IMR-90 (cell line): ENCODE results near the gene DLL3. TPM values are rescaled to one million over a fixed set of nuclear protein-coding genes. Genes with fewer than 3 reads are reported as not detected.

Experiments used
- ATAC-seq: fragments of 200-7000 bp; cut with Tn5 transposase; 2 replicates; pipeline ENCODE4 v1.9.1; 2020; ENCODE audit warnings: low read depth, mild to moderate bottlenecking, moderate library complexity
- BruUV-seq: library from RNA; stranded (reverse); fragments of 400-500 nt; replicated peaks from 2 replicates; lab custom pipeline; 2021; lab: Mats Ljungman, UMichigan
- CTCF ChIA-PET: fragments of 300-600 bp; formaldehyde crosslinking; extraction: SDS; loops from one replicate; lab custom pipeline; 2021; ENCODE audit warnings: antibody characterized with exemption; lab: Yijun Ruan, JAX
- POLR2A ChIA-PET: fragments of 300-600 bp; sonication (Branson Sonifier 250); formaldehyde crosslinking; loops from one replicate; lab custom pipeline; 2022; ENCODE audit warnings: antibody characterized with exemption; ENCODE audit not compliant: unreplicated experiment; lab: Charles Lee
- DNase-seq: peaks from one replicate; pipeline ENCODE4 v3.0.0; 2013
- H2AFZ ChIP-seq: replicated peaks from 2 replicates; pipeline ENCODE3; 2013; ENCODE audit warnings: low read length, mild to moderate bottlenecking; ENCODE audit not compliant: poor library complexity
- H2AK5ac ChIP-seq: 2 replicates; pipeline ENCODE4 v1.6.1; 2013; ENCODE audit warnings: low read depth, low read length, inconsistent platforms
- H2AK9ac ChIP-seq: replicated peaks from 2 replicates; pipeline ENCODE3; 2013; ENCODE audit warnings: mild to moderate bottlenecking, low read depth, low read length, moderate library complexity; ENCODE audit not compliant: poor library complexity
- H2BK120ac ChIP-seq: 2 replicates; pipeline ENCODE4 v1.6.1; 2013; ENCODE audit warnings: low read depth, low read length, inconsistent platforms
- H2BK15ac ChIP-seq: 3 replicates; pipeline ENCODE4 v1.6.1; 2013; ENCODE audit warnings: low read depth, low read length, inconsistent platforms
- H2BK20ac ChIP-seq: 2 replicates; pipeline ENCODE4 v1.6.1; 2013; ENCODE audit warnings: low read depth, mild to moderate bottlenecking, inconsistent platforms, low read length, moderate library complexity
- H2BK5ac ChIP-seq: 2 replicates; pipeline ENCODE4 v1.6.1; 2013; ENCODE audit warnings: mild to moderate bottlenecking, low read depth, low read length, inconsistent platforms; ENCODE audit not compliant: poor library complexity, severe bottlenecking
- H3K14ac ChIP-seq: replicated peaks from 2 replicates; pipeline ENCODE4 v1.6.1; 2013; ENCODE audit warnings: low read depth, low read length, inconsistent platforms
- H3K18ac ChIP-seq: 2 replicates; pipeline ENCODE4 v1.6.1; 2013; ENCODE audit warnings: low read depth, low read length, control low read depth
- H3K23ac ChIP-seq: 2 replicates; pipeline ENCODE4 v1.6.1; 2013; ENCODE audit warnings: low read depth, low read length, inconsistent platforms
- H3K27ac ChIP-seq: 2 replicates; pipeline ENCODE4 v1.5.1; 2013; ENCODE audit warnings: mild to moderate bottlenecking, control low read depth, low read length; ENCODE audit not compliant: insufficient read depth
- H3K27me3 ChIP-seq: 2 replicates; pipeline ENCODE4 v1.6.1; 2013; ENCODE audit warnings: low read length; ENCODE audit not compliant: control insufficient read depth, insufficient read depth
- H3K36me3 ChIP-seq: 2 replicates; pipeline ENCODE4 v1.6.1; 2013; ENCODE audit warnings: low read length, mixed read lengths; ENCODE audit not compliant: control insufficient read depth, insufficient read depth
- H3K4ac ChIP-seq: 2 replicates; pipeline ENCODE4 v1.6.1; 2013; ENCODE audit warnings: low read depth, low read length, inconsistent platforms
- H3K4me1 ChIP-seq: 2 replicates; pipeline ENCODE4 v1.6.1; 2013; ENCODE audit warnings: low read length, mixed read lengths; ENCODE audit not compliant: control insufficient read depth, insufficient read depth
- H3K4me2 ChIP-seq: 2 replicates; pipeline ENCODE4 v1.6.1; 2013; ENCODE audit warnings: low read depth, mild to moderate bottlenecking, control low read depth, low read length, moderate library complexity
- H3K4me3 ChIP-seq: 2 replicates; pipeline ENCODE4 v1.5.1; 2013; ENCODE audit warnings: low read depth, mild to moderate bottlenecking, control low read depth, low read length, moderate library complexity; ENCODE audit not compliant: insufficient read depth
- H3K56ac ChIP-seq: 2 replicates; pipeline ENCODE4 v1.6.1; 2013; ENCODE audit warnings: low read length, inconsistent platforms; ENCODE audit not compliant: insufficient read depth; ENCODE audit errors: extremely low read depth
- H3K79me1 ChIP-seq, 2 experiments: 2 replicates each; pipeline ENCODE4 v1.6.1; 2013; ENCODE audit warnings: low read length in 2 of 2, inconsistent platforms in 1 of 2, low read depth in 1 of 2
- H3K9ac ChIP-seq: 2 replicates; pipeline ENCODE4 v1.6.1; 2013; ENCODE audit warnings: low read depth, low read length, control low read depth
- H3K9me1 ChIP-seq: 2 replicates; pipeline ENCODE4 v1.6.1; 2013; ENCODE audit warnings: low read length, inconsistent platforms; ENCODE audit not compliant: insufficient read depth
- H3K9me3 ChIP-seq: 2 replicates; pipeline ENCODE4 v1.6.1; 2013; ENCODE audit warnings: low read length; ENCODE audit not compliant: control insufficient read depth, insufficient read depth
- H4K20me1 ChIP-seq: 2 replicates; pipeline ENCODE4 v1.6.1; 2013; ENCODE audit warnings: low read length, inconsistent platforms; ENCODE audit not compliant: insufficient read depth
- H4K5ac ChIP-seq: 2 replicates; pipeline ENCODE4 v1.6.1; 2013; ENCODE audit warnings: mild to moderate bottlenecking, low read depth, low read length, control low read depth
- H4K8ac ChIP-seq, 2 experiments: 2 replicates each; pipeline ENCODE4 v1.6.1; 2013; ENCODE audit warnings: low read depth in 2 of 2, low read length in 2 of 2, control low read depth in 1 of 2, inconsistent platforms in 1 of 2
- H4K91ac ChIP-seq: 2 replicates; pipeline ENCODE4 v1.6.1; 2013; ENCODE audit warnings: low read depth, low read length, inconsistent platforms; ENCODE audit not compliant: insufficient read depth
- BHLHE40 ChIP-seq: fragments of 150-350 bp; IDR thresholded peaks from 2 replicates; pipeline ENCODE4 v1.6.1; 2016; ENCODE audit warnings: mild to moderate bottlenecking, low read depth, low read length
- CEBPB ChIP-seq: IDR thresholded peaks from 2 replicates; pipeline ENCODE4 v1.6.1; 2012; ENCODE audit warnings: low read depth, low read length, improper control_type of control experiment
- CHD1 ChIP-seq: IDR thresholded peaks from 2 replicates; pipeline ENCODE4 v1.6.1; 2012; ENCODE audit warnings: low read depth, low read length, improper control_type of control experiment
- CTCF ChIP-seq: conservative IDR thresholded peaks from 2 replicates; pipeline ENCODE4 v1.5.1; 2012; ENCODE audit warnings: mild to moderate bottlenecking, low read depth, low read length, improper control_type of control experiment
- FOS ChIP-seq: fragments of 150-350 bp; IDR thresholded peaks from 2 replicates; pipeline ENCODE4 v1.6.1; 2016; ENCODE audit warnings: low read depth, low read length
- MAFK ChIP-seq: IDR thresholded peaks from 2 replicates; pipeline ENCODE4 v1.6.1; 2012; ENCODE audit warnings: low read depth, low read length, improper control_type of control experiment
- MAZ ChIP-seq: IDR thresholded peaks from 2 replicates; pipeline ENCODE4 v1.6.1; 2012; ENCODE audit warnings: low read depth, mild to moderate bottlenecking, low read length, improper control_type of control experiment, moderate library complexity, borderline replicate concordance
- MXI1 ChIP-seq: IDR thresholded peaks from 2 replicates; pipeline ENCODE4 v1.6.1; 2012; ENCODE audit warnings: low read depth, mild to moderate bottlenecking, low read length, moderate library complexity, borderline replicate concordance
- NFE2L2 ChIP-seq: fragments of 150-350 bp; IDR thresholded peaks from 2 replicates; pipeline ENCODE4 v1.6.1; 2016; ENCODE audit warnings: low read depth, mild to moderate bottlenecking, low read length
- POLR2A ChIP-seq: IDR thresholded peaks from 2 replicates; pipeline ENCODE4 v1.6.1; 2012; ENCODE audit warnings: mild to moderate bottlenecking, low read depth, low read length
- RAD21 ChIP-seq: IDR thresholded peaks from 2 replicates; pipeline ENCODE4 v1.6.1; 2012; ENCODE audit warnings: low read length, improper control_type of control experiment
- RCOR1 ChIP-seq: IDR thresholded peaks from 2 replicates; pipeline ENCODE4 v1.6.1; 2012; ENCODE audit warnings: mild to moderate bottlenecking, low read length, improper control_type of control experiment; ENCODE audit not compliant: insufficient replicate concordance
- RFX5 ChIP-seq: IDR thresholded peaks from 2 replicates; pipeline ENCODE4 v1.8.0; 2012; ENCODE audit warnings: low read depth, mild to moderate bottlenecking, low read length, moderate library complexity
- SMC3 ChIP-seq: fragments of 150-350 bp; IDR thresholded peaks from 2 replicates; pipeline ENCODE4 v1.6.1; 2016; ENCODE audit warnings: low read depth, mild to moderate bottlenecking, antibody characterized with exemption, low read length, moderate library complexity
- USF2 ChIP-seq: fragments of 150-350 bp; IDR thresholded peaks from 2 replicates; pipeline ENCODE4 v1.6.1; 2017; ENCODE audit warnings: mild to moderate bottlenecking, antibody characterized with exemption, low read length, low read depth
- WGBS, 2 experiments: methylation state at CpG; one replicate each; pipeline versions ENCODE4 v1.1.5 to v1.1.7; 2013; ENCODE audit warnings: missing lambda C conversion rate in 2 of 2; ENCODE audit not compliant: insufficient read length in 1 of 2; ENCODE audit errors: extremely low coverage in 2 of 2; 5-methylcytosine and 5-hydroxymethylcytosine counted together
- dilution Hi-C: fragments of 300-500 bp; cut with HindIII; formaldehyde crosslinking; loops from one replicate; pipeline ENCODE4 v1.14.3; 2018; ENCODE audit warnings: low sequenced_read_pairs; ENCODE audit not compliant: unreplicated experiment
- in situ Hi-C: fragments of 300-500 bp; cut with MboI; formaldehyde crosslinking; loops from 3 replicates; pipeline ENCODE4 v1.14.3; 2019; ENCODE audit warnings: low sequenced_read_pairs, inconsistent platforms, mixed read lengths
- intact Hi-C: fragments of 100-400 bp; cut with micrococcal nuclease; formaldehyde crosslinking; loops from 2 replicates; pipeline ENCODE4 v1.10.0; 2022
- polyA plus RNA-seq, 3 experiments: library from polyadenylated mRNA; depleted of rRNA; stranded (reverse); fragments of >200 nt; gene quantifications; 2 replicates each; pipeline ENCODE4 v1.2.3, GENCODE V29; 2012; ENCODE audit warnings: low replicate concordance in 1 of 3
- total RNA-seq: library from RNA; depleted of rRNA; stranded (reverse); fragments of >200 nt; gene quantifications from 2 replicates; pipeline ENCODE4 v1.2.3, GENCODE V29; 2012
- TF ChIP-seq, protein P1 (sequence below): fragments of 150-350 bp; IDR thresholded peaks from 2 replicates; pipeline ENCODE4 v1.6.1; 2016; ENCODE audit warnings: low read depth, mild to moderate bottlenecking, low read length, moderate library complexity, borderline replicate concordance

The DLL3 gene
- total and polyA plus RNA-seq, 2 of the 4 experiments (the other 2 are of a cell fraction), result 0.36 to 1.3 TPM

GRCh38 chr19:39470724-39471339, 27.9 kb upstream of the DLL3 start:
- H3K23ac ChIP-seq, result no peak overlapping the region
- H2AFZ ChIP-seq, result no peak overlapping the region
- H3K27me3 ChIP-seq, result no peaks in the 10 kb centered on the region
- in situ Hi-C loops, result no loop called here
- no peak overlapping the region for H3K9ac ChIP-seq
- no peak overlapping the region for H3K18ac ChIP-seq
- DNase-seq, result peak; percentile 12
- no peak overlapping the region for H2BK20ac ChIP-seq
- POLR2A ChIA-PET, result no interaction called here
- H3K4me1 ChIP-seq, result no peaks in the 10 kb centered on the region
- peaks cover 15% of the 10 kb centered on the region for H4K20me1 ChIP-seq
- no peak for ATAC-seq
- peaks cover 2% of the 10 kb centered on the region; the same call in 1 of the 2 replicates for H3K9me1 ChIP-seq
- H3K36me3 ChIP-seq, result peaks cover 92% of the 10 kb centered on the region
- BruUV-seq, result no TSS peak
- H2AK5ac ChIP-seq, result no peak overlapping the region
- CTCF ChIA-PET, result no interaction called here
- 72% methylated on average over 2 of the region's 7 CpGs; no CpG with 5 or more reads in 1 of the 2 experiments for WGBS, 2 experiments
- peak overlapping the region; percentile 24 for H2AK9ac ChIP-seq
- H4K5ac ChIP-seq, result no peak overlapping the region
- H3K4me3 ChIP-seq, result no peak overlapping the region
- dilution Hi-C loops, result no loop called here
- intact Hi-C loops, result no loop called here
- no peak overlapping the region for H2BK15ac ChIP-seq
- no peak overlapping the region for H3K56ac ChIP-seq
- H2BK5ac ChIP-seq, result no peak overlapping the region
- H3K9me3 ChIP-seq, result no peaks in the 10 kb centered on the region
- H3K4me2 ChIP-seq, result no peak overlapping the region
- no peak for TF ChIP-seq BHLHE40
- TF ChIP-seq USF2, result no peak
- TF ChIP-seq CEBPB, result no peak; the same call in 1 of the 2 replicates
- no peak for TF ChIP-seq CHD1
- TF ChIP-seq RFX5, result no peak
- TF ChIP-seq CTCF, result no peak
- TF ChIP-seq MXI1, result no peak
- no peak for TF ChIP-seq NFE2L2
- TF ChIP-seq MAZ, result no peak
- TF ChIP-seq RAD21, result no peak
- no peak for TF ChIP-seq RCOR1
- TF ChIP-seq, protein P1, sequence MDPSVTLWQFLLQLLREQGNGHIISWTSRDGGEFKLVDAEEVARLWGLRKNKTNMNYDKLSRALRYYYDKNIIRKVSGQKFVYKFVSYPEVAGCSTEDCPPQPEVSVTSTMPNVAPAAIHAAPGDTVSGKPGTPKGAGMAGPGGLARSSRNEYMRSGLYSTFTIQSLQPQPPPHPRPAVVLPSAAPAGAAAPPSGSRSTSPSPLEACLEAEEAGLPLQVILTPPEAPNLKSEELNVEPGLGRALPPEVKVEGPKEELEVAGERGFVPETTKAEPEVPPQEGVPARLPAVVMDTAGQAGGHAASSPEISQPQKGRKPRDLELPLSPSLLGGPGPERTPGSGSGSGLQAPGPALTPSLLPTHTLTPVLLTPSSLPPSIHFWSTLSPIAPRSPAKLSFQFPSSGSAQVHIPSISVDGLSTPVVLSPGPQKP, result no peak
- no peak for TF ChIP-seq FOS
- TF ChIP-seq SMC3, result no peak
- no peak for TF ChIP-seq MAFK
- no peak for TF ChIP-seq POLR2A
- H3K79me1 ChIP-seq, result peaks cover 13 to 17% of the 10 kb centered on the region in 2 experiments; a peak in 3 of 4 replicates
- H4K91ac ChIP-seq, result no peak overlapping the region
- H2BK120ac ChIP-seq, result no peak overlapping the region
- H3K4ac ChIP-seq, result no peak overlapping the region
- no peak overlapping the region for H4K8ac ChIP-seq
- H3K27ac ChIP-seq, result no peak overlapping the region
- H3K14ac ChIP-seq, result no peak overlapping the region
